Kidney glomerular epithelial cell (primary cell): ENCODE data around the gene UBL4B.

ENCODE experiments used
- DNase-seq: peaks from one replicate; lab custom pipeline; 2025; lab: John Stamatoyannopoulos, UW

The UBL4B gene

DNA sequence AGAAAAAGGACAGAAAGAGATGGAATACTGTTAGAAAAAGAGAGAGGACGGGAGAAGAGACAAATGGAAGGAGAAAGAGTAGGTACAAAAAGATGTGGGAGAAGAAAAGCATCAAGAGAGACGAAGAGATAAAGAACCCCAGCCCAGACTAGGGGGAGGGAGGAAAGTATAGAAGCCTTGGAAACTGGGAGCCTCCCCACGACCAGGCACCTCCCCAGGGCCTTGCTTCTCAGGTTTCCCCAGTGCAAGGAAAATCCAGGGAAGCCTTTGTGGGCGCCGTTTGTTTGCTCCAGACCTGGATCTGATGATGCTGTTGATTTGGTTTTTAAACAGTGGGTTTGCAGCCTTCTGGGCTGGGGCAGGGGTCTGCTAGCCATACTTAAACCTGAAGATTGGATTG, 26.6 kb upstream of the UBL4B start:
- no peak for DNase-seq

DNA sequence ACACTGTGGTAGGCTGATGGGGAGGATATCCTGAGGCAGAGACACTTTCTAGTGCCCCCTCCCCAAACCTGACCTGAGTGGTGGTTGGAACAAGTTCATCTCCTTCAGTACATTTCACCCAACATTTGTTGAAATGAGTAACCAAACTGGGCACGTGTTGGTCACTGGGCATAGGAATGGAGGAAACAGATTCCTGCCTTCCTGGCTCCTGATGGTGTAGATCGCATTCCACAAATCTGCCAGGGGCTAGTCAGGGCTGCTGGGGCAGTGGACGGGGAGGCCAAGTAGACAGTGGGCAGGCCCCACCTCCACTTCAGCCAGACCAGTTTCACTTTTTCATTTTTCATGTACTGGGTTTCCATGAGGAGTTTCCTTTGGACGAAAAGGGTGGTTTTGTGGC, 25.3 kb upstream of the UBL4B start:
- DNase-seq = no peak

DNA sequence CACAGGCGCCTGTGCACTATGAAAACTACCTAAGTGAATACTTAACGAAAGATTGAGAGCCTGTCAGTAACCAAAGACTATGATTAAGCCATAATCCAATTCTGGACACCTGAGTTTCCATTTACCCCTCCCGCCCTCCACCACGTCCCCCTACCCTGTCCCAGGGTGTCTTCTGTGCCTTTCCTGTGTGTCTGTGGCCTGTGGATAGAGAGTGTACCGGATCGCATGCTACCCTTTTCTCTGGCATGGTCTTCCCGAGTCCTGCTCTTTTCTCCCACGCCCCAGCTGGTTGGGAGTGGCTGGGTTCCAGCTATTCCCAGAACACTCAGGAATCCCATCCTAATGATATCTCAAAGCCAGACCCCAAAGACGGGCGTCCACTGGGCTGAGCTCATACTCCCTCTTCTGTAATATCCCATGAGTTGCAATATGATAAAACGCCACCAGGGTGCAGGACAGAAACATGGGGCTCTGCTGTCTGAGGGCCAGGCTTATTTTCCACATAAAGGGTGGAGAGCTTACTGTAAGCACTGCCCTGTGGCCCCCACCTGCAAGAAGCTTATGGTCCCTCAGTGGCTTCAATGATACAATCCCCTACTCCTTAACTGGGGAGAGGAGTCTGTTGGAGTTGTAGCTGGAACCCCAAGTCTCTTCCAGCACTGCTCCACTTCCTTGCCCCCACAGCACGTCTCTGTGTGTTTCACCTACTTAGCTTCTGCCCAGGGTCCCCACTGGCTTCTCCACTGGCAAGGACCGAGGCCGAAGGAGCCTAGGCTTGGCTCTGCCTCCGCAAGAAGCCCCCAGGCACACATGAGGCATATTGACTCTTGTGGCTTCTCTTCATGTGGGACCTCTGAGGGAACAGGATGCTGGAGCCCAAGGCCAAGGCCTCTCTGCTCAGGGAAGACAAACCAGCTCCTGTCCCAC, 24.2 kb upstream of the UBL4B start:
- DNase-seq = peak; percentile 16

DNA sequence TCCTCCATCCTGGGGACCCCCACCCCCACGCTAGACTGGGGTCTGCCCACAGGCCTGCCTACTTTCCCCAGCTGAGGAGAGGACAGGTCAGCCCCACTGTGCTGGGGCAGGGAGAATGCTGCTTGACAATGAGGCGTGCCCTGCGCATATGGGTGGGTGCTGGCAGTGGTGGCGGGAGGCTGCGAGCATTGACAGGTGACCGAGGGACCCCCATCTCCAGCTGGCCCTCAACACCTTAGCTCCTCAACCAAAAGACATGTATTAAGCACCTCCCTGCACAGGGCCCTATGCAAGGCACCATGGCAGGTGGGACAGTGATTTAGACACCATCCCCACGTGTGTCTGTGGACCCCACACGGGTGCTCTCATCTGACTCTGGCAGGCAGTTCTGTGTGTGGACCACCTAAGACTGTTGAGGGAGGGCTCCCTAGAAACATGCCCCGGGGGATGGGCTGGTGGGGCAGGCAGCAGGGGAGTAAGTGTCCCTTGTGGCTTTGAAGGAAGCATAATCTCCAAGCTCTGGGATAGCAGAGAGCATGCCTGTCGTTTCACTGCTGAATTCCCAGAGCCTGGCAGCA, 23.4 kb upstream of the UBL4B start:
- no peak for DNase-seq

DNA sequence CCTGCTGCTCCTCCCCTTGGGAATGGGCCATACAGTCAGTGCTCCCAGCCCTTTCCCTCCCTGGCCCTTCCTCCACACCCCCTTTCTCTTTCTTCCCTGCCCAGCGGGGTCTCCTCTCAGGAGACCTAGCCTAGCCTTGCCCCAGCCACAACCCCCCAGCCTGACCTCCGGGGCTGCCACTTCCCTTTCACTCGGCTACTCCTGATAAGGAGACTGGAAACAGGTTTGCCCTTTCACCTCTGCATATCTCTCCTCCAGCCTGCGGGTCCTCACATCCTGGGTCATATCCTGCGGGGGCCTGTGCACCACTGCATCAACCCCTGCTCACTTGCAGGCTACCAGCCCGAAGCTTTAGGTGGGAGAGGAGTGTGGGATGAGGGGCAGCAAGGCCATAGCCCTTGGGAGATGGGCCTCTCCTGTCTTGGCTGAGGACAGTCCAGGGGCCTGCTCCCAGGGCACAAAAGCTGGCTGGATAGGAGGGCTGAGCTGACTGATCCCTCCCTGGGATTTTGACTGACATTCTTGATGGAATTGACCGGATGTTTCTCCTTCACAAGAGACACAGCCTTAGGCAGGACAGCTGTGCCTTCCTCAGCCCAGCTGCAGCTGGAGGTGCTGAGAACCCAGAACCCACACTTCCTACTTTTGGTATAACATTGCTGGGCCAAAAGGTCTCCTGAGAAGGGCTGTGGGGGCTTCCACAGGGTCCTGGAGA, 22.5 kb upstream of the UBL4B start:
- no peak for DNase-seq

DNA sequence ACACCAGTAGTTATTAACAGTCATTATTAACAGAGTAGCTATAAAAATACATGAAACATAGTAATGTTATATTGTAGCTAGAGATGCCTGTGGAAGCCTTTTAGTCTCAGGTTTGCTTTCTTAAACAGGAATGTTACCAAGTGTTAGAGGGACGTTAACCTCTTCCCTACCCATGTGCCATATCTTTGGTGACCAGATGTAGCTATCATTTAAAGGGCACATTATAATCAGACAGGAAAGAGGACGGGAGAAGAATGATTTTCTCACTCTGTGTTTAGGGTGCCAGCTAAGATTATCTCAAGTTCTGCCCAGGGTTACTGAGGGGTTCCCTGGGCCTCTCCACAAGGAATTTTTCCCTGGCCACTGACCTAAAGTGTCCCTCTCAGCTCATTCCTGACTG, 20.9 kb upstream of the UBL4B start:
- DNase-seq = no peak

DNA sequence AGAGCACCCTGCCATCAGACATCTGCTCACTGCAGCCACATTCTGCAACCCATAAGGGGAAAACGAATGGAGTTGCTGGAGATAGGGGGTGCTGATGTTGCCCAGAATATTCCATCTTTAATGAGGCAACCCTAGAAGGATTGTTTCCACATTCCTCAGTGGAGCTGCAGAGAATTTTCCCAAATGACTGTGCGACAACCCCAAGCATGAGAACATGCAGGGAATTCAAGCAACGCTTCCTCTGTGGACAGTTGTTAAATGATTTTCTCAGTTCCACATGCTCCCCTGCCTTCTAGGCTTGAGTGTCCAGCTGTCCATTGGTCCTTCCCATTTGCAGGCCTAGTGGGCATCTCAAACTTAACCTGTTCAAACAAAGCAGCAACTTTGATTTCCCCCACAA, 20.5 kb upstream of the UBL4B start:
- no peak for DNase-seq

DNA sequence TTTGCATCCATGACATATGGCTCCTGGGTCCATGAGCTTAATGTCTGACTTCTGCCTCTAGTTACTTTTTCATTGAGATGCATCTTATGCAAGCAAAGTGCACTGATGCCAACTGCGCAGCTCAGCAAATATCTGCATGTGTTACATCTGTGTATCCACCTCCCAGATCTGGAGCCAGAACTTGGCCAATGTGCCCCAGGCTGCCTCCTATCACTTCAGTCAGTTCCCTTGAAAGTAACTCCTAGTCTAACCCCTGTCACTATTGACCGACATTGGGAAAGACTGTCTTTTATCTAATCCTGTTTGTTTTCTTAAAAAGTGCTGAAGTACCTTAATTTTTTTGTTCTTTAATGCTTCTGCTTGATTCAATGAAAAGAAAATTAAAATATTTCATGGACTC, 19.3 kb upstream of the UBL4B start:
- DNase-seq = no peak

DNA sequence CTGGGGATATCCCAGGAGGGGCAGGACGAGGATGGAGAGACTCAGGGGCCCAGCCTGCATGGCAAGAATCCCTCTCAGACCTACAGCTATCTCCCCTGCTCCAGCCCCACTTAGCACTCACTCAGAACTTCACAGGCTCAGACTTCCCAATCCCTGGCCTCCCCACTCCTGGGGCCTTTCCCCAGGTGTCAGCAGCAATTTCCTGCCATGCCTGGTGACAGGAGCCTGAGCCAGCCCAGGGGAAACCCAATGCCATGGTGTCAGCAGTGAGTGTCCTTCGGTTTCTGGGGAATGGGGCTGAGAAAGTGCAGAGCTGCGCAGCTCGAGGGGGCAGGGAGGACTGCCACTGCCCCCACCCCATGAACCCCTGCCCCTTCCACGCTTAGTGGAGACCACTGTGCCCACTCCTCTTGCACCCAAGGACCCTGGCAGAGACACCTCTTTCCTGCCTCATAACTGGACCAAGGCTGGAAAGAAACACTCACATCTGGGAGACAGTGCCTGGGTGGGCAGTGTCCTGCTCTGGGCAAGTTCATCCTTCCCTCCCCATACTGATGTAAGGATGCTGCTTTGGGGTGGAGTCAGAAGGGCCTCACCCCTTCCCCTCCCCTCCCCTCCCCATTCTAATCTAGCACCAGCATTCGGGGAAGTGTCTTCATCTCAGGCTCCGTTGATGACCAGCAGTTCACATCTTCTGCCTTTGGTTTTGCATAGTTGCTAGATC, 17.1 kb upstream of the UBL4B start:
- no peak for DNase-seq

DNA sequence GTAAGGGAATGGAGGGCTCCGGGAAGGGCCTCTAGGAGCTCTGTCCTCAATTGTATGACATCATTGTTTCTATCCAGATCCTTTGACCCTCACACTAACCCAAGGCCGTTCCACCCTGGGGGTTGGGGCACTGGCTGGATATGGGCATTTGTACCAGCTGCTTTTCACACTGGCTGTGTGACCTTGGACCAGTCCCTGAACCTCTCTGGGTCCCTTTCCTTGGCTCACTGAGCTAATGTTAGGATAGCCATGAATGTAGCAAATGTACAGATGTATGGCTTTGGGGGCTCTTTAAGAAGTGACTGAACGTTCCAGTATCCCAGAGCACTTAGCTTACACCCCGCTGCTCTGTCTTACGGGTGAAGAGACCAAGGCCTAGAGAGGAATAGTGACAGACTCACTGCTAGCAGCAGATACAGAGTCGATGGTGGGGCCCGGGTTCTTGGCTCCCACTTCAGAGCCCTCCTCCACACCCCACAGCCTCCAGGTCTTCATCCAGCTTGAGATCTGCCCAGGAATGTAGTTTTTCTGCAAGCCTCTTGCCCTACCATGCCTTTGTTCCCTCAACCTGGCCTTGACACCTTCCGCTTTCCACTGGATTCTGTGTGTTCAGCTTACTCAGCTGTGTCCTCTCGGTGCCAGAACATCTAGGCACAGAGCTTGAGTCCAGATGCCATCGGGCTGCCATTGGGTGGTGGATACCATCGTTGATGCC, 14.6 kb upstream of the UBL4B start:
- no peak for DNase-seq

DNA sequence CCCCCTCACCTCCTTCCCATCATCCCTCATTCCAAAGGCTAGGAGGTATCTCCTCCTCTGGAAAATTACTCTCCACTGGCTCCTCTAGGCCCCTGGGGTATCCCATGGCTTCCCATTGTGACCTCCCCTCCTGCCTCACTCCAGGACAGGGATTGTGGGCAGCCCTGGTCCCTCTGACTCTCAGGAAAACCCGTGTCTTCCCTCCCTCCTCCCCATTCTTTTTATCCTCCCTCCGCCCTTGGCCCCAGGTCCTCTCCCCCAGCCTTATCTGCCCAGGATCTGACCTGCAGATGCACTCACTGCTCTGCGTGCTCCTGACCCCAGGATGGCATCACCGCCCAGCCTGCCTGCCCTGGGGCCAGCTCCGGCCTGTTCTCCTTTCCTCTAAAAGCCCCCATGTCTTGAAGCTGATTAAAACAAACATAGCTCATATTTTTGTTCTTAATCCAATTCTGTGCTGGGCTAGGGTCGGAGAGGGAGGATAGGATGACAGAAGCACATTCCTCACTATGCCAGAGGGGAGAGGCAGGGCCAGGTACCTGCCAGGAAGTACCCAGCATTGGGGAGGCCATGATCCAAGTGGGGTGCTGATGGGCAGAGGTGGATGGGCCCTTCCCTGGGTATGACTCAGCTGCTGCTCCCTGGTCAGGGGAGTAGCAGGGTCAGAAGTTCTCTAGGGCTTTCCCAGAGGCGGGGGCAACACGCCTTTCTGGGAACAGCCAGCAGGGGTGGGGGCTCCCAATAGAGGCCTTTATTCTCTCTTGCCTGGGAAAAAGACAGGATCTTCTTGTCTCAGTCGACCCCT, 13.8 kb upstream of the UBL4B start:
- DNase-seq = no peak

DNA sequence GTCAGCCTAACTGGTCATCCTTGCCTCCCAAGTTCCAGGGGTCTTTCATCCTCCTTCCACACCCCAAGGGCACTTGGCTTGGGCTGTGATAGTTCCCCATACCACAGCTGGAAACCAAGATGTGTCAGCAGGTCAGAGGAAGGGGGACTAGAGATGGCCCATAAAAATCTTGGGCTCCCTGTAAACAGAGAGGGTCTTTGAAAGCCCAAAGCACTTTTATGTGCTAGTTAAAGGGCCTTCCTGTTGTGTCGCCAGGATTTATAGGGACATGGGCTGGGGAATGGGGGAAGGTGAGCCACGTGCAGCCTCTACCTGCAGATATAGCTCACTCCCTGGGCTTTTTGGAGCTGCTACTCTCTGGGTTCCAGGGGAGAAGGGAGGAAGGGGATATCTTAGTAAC, 11.9 kb upstream of the UBL4B start:
- no peak for DNase-seq

DNA sequence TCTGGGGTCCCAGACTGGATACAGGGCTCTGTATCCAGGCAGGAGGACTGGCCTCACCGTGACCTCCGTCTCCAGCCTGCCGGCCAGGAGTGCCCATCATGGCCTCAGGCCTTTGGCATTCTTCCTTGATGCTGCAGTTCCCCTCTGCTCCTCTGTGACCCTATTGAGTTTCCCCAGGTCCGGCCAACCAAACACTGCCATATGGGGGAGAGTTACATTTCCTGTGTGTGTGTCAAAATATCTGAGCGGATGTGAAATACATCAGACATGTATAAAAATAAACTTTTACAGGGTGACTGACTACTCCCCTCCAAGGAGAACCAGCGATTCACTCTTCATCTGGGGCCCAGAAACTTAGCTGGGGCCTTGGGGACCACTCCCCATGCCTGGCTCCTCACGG, 10.2 kb upstream of the UBL4B start:
- no peak for DNase-seq

DNA sequence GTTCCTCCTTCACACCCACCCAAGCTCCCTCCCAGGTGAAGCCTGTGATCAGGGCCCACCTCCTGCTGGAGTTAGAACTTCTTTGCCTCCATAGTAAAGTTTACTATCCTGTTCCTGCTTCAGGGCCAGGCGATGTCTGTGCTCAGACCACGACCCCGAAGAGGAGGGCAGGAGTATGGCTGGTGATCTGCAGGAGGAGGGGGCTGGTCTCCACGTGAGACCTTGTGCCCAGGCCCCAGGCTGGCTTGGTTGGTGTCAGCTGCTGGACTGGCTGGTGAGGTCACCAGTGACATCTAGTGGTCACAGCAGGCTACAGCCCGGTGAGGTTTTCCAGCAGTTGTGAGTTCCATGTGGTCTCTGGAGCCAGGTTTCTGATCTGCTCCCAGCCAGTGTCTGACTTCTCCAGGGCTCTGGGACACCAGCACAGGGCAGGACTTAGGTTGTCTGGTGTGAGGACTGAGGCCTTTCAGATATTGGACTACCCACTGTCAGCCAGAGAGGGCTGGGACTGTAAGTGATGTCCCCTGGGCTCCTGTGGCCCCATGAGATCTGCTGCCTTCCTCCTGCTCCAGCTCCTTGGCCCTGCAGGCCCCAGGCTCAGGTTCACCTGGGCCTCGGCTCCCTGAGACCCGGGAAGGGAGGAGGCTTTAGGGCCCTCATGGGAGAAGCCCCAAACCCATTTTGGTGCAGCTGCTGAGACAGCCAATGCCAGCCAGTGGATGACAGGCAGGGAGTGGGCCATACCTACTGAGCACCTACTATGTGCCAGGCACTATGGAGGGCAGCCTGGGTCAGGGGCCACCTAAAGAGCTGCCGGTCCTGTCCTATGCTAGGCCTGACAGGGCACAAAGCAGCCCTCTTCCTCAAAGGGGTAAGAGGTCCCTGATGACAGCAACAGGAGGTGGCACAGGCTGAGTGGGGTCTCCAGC, 6.0 kb upstream of the UBL4B start:
- peak; percentile 38 for DNase-seq

DNA sequence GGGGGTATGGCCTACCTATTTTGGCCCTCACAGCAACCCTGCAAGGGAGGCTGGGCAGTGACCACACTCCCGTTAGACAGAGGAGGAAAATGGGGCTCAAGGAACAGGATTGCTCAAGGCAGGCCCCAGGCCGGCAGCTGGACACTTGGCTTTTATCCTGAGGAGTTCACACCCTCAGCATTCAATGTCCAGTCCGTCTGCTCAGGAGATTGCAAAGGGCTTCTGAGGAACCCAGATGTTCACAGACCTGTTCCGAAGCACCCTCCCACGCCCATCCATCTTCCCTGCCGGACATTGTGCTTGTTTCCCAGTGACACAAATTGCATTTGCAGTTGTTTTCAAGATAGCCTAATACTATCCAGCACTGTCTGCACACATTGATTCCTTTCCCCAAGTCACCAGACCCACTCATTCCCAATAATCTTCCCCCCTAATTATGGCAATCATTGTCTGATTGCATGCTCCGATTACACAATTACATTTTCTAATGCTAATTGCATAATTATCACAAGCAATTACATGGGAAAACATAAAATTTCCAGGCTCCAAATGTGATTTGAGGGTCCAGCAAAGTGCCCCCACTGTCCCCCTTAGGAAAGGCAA, 4.3 kb upstream of the UBL4B start:
- DNase-seq = no peak

DNA sequence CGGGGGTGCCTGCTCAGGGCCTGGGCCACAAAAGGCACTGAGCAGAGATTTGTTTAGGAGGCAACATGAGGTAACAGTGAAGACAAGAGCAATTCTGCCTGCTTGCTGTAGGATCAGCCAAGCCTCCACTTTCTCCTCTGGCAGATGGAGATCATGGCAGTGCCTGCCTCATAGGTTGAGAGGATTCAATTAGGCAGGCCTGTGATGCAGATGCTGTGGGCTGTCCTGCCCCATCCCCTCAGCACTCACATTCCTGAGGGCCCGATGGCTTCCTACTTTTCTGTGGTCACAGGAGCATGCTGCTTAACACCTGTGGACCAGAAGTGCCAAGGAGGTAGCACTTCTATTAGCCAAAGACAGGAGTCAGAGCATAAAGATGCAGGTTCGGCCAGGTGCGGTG, 1.2 kb upstream of the UBL4B start:
- DNase-seq = no peak

DNA sequence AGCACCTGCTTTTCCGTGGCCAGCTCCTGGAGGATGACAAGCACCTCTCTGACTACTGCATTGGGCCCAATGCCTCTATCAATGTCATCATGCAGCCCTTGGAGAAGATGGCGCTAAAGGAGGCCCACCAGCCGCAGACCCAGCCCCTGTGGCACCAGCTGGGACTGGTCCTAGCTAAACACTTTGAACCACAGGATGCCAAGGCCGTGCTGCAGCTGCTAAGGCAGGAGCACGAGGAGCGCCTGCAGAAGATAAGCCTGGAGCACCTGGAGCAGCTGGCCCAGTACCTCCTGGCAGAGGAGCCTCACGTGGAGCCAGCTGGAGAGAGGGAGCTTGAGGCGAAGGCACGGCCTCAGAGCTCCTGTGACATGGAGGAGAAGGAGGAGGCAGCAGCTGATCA, 413 bp downstream of the UBL4B start:
- DNase-seq = no peak

DNA sequence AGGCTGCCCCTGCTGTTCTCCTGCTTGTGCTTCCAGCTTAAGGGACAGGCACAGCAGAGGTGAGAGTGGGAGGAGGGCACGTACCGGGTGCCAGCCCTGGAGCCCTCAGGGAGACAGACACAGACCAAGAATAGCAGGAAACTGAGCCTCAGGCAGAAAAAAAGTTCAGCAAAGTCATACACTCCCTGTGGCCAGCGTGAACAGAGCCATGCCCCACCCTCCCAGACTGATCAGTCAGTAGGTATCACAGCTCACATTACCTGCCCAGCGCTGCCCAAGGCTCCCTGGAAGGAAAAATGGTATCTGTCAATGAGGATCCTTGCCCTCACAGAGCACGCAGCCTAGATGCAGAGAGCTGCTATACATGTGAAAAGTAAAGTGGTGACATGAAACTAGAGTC, 1.3 kb downstream of the UBL4B start:
- DNase-seq = no peak

DNA sequence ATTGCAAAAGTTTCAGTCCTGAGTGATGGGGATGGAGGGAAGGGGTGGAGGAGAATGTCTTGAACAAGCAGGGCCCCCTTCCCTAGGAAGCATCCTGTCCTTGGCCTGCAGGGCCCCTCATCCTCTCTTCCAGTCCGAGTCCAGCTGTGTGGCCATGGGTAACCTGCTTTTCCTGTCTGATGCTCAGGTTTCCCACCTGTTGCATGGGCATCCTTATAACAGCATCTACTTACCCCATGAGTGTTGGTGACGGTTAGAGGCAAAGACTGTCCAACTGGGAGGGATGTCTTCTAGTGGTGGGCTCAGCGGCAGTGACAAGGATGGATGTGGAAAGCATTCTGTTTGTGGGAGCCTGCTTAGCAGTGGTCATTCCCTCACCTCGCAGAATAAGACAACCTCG, 1.9 kb downstream of the UBL4B start:
- no peak for DNase-seq
